Measurements from ENCODE around the gene CUL4A.

DNA sequence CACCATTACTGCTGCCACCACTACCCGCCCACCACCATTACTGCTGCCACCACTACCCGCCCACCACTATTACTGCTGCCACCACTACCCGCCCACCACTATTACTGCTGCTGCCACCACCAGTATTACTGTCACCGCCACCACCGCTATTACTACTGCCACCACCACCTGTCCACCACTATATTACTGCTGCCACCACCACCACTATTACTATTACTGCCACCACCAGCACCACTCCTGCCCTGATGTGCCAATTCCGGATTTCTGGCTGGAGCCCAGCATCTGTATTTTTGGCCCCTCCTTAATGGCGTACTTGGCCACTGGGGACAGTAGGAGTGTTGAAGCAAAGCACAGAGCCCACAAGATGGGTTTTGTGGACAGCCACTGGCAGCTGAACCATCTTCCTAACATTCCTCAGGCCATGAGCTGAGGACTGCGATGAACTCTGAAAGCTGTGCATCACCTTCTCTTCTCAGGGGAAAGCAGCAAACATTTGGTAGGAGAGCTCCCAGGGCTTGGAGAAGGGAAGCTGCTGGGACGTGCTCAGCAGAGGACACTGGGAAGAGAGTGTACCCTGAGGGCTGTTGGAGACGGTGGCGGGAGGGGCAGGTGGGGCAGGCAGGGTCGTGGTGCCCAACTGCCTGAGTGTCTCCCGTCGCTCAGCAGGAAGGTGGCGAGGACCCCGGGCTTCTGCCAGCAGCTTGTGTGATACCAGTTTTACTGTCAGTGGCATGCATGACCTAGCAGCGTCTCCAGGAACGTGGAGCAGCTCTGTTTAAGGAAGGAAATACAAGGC, 23.0 kb downstream of the CUL4A start:
- no peak for TF ChIP-seq EP300 (IDR thresholded peaks at IDR 0.05; ENCODE audit: low read depth)
- TF ChIP-seq, protein P1, sequence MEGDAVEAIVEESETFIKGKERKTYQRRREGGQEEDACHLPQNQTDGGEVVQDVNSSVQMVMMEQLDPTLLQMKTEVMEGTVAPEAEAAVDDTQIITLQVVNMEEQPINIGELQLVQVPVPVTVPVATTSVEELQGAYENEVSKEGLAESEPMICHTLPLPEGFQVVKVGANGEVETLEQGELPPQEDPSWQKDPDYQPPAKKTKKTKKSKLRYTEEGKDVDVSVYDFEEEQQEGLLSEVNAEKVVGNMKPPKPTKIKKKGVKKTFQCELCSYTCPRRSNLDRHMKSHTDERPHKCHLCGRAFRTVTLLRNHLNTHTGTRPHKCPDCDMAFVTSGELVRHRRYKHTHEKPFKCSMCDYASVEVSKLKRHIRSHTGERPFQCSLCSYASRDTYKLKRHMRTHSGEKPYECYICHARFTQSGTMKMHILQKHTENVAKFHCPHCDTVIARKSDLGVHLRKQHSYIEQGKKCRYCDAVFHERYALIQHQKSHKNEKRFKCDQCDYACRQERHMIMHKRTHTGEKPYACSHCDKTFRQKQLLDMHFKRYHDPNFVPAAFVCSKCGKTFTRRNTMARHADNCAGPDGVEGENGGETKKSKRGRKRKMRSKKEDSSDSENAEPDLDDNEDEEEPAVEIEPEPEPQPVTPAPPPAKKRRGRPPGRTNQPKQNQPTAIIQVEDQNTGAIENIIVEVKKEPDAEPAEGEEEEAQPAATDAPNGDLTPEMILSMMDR (IDR thresholded peaks at IDR 0.05), result no peak

All from transverse colon (tissue), 3 donors.